Stimulated activated CD4-positive, alpha-beta T cell treated with anti-CD3 and anti-CD28 coated beads, Interleukin-1b, Interleukin-23, amount 100 ng/mL, for 4 hours (primary cell): ENCODE measurements around the gene MUC15.
"Not testable (repeated sequence)": the region's sequence is repeated elsewhere in the genome, so short reads cannot be mapped to it uniquely, and the experiment has no call there.

Experiments used
- DNase-seq, 2 donors: peaks; one replicate each; pipeline ENCODE4 v3.0.0-alpha.2; 2020; ENCODE audit warnings: low read depth in 2 of 2

The MUC15 gene

GRCh38 chr11:26571861-26572654 is at the start of gene MUC15:
Gene MUC15, minus strand, starts transcription at chr11:26572263. Its CDS starts 5,169 bp downstream, at chr11:26567094.
- no peak for DNase-seq

DNA sequence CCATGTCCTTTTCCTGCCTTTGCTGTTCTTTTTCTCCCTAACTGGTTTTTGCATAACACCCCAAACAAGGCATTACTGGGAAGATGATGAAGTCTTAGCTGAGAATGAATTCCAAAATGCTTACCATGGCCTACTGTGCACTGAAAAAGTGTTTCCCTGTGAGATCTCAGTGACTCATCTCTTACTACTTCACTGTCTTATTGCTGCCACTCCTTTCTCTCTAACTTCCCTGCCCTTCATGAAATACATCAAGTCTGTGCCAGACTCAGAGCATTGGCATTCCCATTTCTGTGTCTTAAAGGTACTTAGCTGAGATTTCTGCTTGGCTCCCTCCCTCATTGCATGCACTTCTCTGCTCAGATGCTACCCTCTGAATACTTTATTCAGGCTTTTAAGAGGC is 49.1 kb upstream of the MUC15 start:
- no peak for DNase-seq

- no peak for DNase-seq
These were observed 48.4 kb upstream of the MUC15 start for GRCh38 chr11:26620282-26621045.

DNA sequence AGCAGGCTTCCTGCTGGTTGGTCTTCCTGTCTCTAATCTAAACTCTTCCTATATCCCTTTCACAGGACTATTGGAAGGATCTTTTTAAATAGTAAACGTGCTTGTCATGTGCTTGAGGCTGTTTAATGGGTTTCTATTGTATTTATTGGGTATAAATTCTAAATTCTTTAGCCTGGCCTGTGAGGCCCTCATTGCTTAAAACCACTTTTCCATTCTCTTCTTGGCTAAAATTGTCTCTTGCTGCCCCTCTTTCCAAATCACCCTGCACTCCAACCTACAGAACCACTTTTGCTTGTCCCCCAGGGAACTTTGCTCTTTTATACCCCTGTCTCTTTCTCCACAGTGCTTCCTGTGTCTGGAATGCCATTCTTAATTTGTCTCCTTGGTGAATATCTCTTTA is 46.4 kb upstream of the MUC15 start:
- DNase-seq = no peak

DNA sequence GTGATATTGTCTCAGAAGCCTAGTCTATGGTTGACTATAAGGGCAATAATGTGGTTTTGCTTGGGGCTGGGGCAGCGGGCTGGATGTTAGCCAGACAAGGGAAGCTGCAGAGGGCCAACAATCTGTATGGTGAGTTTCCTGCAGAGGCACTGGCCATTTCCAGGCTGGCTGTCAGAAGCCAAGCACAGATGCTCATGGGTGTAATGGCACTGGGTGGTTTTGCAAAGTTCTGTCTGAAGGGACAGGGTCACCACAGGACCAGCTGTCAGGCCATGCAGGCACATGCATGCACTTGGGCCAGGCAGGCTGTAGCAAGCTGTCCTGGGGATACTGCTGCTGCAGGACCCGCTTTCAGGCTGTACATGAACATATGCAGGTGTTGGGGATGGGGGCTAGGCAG is 41.7 kb upstream of the MUC15 start:
- DNase-seq = no peak

DNA sequence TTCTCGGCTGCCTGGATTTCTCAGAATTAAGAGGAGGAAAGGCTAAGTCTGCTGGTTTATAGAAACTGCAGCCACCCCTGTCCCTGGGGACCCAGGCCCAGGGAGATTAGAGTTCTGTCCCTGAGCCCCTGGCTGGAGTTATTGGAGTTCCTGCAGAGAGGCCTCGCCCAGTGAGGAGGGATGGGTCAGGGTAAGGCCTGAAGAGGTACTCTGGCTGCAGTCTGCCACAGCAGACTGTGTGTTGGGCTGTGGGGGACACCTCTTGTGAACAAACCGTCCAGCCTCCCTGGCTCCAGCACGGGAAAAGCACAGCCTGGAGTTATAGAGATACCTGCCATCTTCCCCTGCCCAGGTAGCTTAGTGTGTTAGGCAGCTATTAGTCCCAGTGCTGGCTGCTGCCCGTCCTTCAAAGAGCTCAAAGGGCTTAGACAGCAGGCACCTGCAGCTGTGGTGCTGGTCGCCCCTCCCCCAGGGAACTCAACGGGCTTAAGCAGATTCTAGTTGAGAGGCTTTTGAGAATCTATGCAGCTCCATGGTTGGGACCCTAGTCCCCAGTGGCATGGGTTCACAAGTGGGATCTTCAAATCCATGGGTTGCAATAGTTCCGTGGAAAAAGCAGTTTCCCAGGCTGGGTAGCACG is 36.6 kb upstream of the MUC15 start:
- no peak for DNase-seq

GRCh38 chr11:26607725-26608506 is 35.9 kb upstream of the MUC15 start:
- DNase-seq = no peak

- DNase-seq = no peak
These were observed 27.9 kb upstream of the MUC15 start for GRCh38 chr11:26599876-26600434.

DNA sequence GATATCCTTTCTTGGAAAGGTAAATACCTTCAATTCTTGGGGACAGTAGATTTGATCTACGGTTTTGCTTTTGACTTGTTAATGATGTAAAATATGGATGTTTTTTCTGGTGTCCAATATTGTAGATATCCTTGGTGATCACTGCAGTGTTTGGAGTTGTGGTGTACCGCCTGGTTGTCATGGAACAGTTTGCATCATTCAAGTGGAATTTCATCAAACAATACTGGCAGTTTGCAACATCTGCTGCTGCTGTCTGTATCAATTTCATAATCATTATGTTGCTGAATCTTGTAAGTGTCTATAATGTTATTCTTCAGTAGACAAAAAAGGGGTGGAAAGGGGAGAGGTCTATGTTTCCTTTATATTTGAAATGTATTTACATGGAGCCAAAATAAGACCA is 27.4 kb upstream of the MUC15 start:
- DNase-seq = no peak

- no peak for DNase-seq
These were observed 25.8 kb upstream of the MUC15 start for GRCh38 chr11:26597899-26598298.

DNA sequence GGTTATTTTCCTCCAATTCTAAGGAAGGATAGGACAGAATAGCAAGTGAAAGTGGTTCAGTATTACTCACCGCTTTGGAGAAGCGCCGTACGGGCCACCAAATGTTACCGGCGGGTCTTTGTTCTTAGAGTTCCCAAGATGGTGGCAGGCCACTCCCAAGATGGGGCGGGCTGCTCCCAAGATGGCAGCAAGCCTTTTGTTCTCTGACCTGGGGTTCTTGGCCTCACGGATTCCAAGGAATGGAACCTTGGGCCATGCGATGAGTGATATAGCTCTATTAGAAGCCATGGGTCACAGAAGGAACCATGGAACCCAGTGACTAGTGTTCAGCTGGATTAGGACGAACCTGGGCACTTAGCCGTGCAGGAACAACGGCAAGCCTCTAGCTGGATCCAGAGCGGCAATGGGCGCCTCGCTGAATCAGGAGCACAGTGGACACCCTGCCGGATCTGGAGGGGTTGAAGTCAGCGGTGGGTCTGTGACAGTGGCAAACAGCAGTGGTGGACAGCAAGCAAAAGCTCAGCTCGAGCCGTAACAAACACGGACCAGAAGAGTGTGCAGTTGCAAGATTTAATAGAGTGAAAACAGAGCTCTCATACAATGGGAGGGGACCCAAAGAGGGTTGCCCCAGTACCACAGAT is 25.1 kb upstream of the MUC15 start:
- not testable (repeated sequence) for DNase-seq

DNA sequence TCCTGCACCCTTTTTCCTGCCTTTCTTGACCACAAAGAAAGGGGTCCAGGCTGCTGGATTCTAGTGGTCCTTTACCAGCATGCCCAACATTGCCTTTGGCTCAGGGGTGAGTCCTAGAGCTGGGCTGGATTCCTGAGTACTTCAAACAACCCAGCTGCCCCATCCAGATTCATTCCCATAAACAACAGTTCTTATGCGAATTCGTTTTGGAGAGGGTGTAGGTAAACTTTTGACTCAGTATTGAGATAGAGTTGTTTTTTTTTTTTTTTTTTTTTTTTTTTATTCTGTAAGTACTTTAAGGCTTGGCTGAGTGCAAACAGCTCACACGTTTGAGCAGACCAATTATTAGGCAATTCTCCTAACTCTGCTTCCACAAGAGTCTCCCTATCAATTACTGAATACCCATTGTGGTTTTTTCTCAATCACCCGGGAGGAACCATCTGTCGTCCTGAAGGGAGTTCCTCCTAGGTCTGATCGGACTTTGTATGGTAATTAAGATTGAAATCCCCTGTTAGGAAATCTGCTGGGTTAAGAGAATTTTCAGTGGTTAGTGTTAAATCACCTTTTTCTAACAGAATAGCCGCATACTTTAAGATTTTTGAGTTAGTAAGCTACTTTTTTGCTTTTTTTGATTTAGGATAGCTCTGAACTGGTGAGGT is 23.3 kb upstream of the MUC15 start:
- DNase-seq = not testable (repeated sequence)

DNA sequence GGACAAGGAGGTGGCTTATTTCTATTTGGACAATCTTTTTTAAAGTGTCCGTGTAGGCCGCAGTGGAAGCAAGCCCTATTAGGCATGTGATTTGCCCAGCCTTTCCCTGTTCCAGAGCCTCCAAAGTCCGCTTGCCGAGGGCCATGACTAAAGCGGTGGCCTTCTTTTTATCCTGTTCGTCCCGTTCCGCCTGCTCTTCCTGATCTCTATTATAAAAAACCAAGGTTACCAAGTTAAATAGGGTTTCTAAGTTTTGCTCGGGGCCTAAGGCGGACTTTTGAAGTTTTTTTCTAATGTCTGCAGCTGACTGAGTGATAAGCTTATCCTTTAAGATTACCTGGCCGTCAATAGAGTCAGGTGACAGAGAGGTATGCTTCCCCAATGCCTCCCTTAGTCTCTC is 21.6 kb upstream of the MUC15 start:
- DNase-seq = no peak

- no peak for DNase-seq
These were observed 15.0 kb upstream of the MUC15 start for GRCh38 chr11:26587073-26587472.

DNA sequence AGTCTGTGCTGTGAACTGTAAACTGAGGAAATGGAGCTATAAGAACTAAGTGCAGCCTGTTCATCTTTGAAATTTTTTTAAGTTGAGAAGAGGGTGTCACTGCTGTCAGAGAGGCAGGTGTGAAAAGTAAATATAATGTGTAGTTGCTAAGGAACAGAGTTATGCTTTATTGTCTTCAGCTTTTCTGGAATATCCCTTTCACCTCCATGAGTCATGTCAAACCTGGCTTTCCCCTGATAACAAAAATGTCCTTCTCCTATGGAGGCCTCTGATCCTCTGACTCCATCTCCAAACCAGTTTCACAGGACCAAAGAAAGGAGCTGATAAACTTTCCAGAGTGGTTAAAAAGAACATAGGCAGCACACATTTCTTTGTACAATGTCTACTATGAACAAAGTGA is 12.8 kb upstream of the MUC15 start:
- no peak for DNase-seq

DNA sequence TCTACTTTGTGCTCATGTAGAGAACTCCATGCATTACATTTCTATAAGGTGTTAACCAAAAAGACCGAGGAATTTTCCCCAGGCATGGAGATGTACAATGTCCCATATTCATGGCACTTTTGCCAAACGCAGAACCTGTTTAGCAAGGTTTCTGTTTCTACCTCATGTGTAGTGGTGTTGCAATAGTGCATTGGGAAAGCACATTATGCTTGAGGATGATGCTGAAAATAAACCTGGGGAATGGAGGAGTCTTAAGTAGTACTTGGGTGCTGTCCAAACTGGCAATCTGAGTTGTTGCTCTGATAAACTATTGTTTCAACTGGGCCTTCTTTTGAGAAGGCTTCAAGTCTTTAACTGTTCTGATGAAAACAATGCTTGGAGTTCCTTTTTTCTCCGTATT is 11.5 kb upstream of the MUC15 start:
- no peak for DNase-seq

DNA sequence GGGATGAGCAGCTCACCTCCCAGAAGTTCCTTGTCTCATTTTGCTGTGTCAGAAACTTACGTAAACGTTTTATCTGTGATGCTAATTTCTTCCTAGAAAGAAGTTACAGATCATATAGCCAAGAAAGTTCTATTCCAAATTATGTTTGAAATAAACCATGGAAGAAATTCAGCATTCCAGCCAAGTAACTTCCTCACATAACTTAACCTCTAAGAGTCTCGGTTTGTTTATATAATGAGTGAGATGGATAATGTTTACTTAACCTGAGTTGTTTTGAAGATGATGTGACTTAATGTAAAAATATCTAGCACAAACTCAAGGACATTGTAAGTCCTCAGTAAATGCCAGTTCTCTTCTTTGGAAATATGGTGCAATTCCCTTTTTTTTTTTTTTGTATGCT is 8.9 kb upstream of the MUC15 start:
- DNase-seq = no peak

- no peak for DNase-seq
These were observed 7.6 kb upstream of the MUC15 start for GRCh38 chr11:26579683-26580082.

DNA sequence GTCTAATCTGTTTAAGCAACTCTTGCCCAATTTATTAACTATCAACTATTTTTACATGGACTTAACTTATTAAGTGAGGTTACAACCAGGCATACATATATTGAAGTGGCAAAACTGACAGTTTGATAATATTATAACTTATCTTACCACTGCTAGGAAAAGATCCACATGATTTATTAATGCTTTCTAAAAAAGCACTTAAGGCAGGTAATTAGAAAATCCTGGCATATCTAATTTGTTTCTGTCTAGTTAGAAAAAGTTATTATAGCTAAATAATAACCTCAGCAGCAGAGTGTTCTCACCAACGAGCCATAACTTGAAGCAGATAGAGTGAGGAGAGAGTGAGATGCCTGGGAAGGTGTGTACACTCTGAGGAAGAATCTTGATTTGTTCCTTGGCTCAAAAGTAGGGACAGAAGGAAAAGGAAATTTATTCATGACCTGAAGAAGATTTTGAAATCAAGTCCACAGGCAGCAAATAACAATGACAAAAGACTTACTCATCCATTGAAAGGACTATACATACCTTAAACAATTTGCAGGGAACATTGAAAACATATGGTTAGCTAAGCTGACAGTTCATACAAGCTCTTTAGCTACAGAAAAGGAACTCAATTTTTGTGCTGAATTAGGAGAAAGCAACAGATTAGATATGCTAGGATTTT is 7.1 kb upstream of the MUC15 start:
- DNase-seq = no peak

DNA sequence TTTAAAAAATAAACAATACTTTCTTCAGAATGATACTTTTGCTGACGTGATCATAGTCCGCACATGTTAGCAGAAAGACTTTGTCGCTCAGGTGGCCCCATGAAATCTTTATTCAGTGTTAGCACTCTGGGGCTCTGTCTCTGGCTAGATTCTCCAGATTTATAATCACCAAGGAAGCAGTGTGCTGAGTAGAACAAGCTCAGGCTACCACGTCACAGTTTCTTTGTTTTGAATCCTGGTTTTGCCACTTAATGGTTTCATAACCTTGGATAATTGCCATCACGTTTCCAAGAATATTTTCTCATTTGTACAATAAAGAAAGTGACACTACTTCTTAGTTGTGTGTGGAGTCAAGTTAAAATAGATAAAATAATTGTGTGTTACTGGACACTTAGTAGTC is 3.9 kb upstream of the MUC15 start:
- DNase-seq = no peak
